ENCODE data around the gene SNX25.

GRCh38 chr4:185213877-185214276 is 4.5 kb downstream of the SNX25 start:
- TF ChIP-seq REST (IDR thresholded peaks at IDR 0.05; ENCODE audit: unreplicated experiment) (no peak), CTCF (conservative IDR thresholded peaks at IDR 0.05; ENCODE audit: low read depth in 2 of 2) (no peak), POLR2AphosphoS5 (IDR thresholded peaks at IDR 0.05; ENCODE audit: low read depth) (no peak)

Data from GM23338 (cell line).